ENCODE results near the gene ZNF668. TPM values are rescaled to one million over a fixed set of nuclear protein-coding genes. Genes with fewer than 3 reads are reported as not detected.

The ZNF668 gene
- total and polyA plus RNA-seq, 2 of the 8 experiments (the other 6 are each of a cell fraction or from before 2014, with no cell fraction given): 14.0 to 14.3 TPM

DNA sequence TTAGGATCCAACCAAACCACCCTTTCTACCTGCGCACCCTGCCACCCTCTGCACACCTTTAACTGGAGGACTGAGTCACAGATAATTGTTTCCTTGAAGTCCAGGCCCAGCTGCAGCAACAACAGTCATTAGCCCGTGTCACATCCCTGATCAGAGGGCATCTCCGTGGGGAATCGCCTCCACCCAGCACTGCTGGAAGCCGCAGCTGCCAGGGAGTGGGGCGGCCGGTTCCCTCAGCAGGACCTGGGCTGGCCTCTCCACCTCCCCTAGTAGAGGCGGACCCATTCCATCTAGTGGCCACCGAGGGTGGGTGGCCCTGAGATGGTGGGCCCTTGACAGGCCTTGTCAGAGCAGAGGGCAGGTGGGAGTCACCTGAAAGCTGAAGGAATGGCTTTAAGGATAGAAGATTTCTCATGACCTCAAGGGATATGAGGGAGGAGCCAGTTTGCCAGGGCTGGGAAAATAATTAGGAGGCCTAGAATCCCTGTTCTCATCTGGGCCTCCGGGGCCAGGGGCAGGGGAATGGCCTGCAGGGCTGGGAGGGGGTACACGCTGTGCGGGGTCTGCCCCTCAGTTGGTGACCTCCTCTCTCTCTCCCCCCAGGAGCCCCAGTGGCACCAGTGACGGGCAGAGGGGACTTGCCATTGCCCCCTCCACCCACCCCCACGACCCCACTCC, 8.5 kb upstream of the ZNF668 start (continued):
- TF ChIP-seq, protein P1, sequence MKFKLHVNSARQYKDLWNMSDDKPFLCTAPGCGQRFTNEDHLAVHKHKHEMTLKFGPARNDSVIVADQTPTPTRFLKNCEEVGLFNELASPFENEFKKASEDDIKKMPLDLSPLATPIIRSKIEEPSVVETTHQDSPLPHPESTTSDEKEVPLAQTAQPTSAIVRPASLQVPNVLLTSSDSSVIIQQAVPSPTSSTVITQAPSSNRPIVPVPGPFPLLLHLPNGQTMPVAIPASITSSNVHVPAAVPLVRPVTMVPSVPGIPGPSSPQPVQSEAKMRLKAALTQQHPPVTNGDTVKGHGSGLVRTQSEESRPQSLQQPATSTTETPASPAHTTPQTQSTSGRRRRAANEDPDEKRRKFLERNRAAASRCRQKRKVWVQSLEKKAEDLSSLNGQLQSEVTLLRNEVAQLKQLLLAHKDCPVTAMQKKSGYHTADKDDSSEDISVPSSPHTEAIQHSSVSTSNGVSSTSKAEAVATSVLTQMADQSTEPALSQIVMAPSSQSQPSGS (IDR thresholded peaks at IDR 0.05; ENCODE audit: low read length): no peak
- TF ChIP-seq FOSL1 (IDR thresholded peaks at IDR 0.05; ENCODE audit: insufficient read depth, low read depth, low read length) (no peak), PHF8 (conservative IDR thresholded peaks at IDR 0.05; ENCODE audit: low read depth, low read length) (no peak), SUZ12 (IDR thresholded peaks at IDR 0.05; ENCODE audit: low read length) (no peak)
